GM12872 (cell line): ENCODE measurements around the gene MRPL46.

Experiments
- TF ChIP-seq, protein P1 (sequence below): IDR thresholded peaks from 3 replicates; pipeline ENCODE4 v1.5.1; 2011; ENCODE audit warnings: low read depth, mild to moderate bottlenecking, low read length, moderate library complexity; ENCODE audit not compliant: insufficient read depth

The MRPL46 gene

DNA sequence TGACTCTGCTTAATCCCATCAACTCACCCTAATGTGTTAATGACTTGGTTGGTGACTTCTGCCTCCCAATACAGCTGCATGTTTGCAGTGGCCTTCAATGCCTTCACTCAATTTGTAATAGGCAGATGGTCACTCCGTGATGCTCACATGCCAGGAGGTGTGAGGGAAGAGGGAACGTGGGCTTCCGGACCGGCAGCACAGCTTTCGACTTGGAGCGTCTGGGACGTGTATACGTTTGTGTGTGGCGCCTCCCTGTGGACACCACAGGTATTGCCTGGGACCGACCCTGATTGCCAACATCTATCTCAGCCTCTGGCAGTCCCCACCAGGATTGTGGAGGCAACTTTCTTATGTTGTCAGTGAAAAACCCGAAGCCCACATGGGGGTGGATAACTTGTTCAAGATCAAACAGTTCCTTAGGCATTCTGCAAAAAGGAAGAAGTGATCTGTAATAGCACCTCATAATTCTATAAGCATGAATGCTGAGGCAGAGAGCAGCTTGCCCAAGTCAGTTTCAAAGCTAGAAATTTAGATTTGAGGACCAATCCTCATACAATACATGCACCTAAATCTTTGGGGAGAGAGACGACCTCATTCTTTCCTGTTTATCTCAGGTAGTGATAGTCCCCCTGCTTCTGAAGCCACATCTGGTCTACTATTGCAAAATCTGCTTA is 16.9 kb downstream of the MRPL46 start:
- TF ChIP-seq, protein P1, sequence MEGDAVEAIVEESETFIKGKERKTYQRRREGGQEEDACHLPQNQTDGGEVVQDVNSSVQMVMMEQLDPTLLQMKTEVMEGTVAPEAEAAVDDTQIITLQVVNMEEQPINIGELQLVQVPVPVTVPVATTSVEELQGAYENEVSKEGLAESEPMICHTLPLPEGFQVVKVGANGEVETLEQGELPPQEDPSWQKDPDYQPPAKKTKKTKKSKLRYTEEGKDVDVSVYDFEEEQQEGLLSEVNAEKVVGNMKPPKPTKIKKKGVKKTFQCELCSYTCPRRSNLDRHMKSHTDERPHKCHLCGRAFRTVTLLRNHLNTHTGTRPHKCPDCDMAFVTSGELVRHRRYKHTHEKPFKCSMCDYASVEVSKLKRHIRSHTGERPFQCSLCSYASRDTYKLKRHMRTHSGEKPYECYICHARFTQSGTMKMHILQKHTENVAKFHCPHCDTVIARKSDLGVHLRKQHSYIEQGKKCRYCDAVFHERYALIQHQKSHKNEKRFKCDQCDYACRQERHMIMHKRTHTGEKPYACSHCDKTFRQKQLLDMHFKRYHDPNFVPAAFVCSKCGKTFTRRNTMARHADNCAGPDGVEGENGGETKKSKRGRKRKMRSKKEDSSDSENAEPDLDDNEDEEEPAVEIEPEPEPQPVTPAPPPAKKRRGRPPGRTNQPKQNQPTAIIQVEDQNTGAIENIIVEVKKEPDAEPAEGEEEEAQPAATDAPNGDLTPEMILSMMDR = peak; percentile 92

DNA sequence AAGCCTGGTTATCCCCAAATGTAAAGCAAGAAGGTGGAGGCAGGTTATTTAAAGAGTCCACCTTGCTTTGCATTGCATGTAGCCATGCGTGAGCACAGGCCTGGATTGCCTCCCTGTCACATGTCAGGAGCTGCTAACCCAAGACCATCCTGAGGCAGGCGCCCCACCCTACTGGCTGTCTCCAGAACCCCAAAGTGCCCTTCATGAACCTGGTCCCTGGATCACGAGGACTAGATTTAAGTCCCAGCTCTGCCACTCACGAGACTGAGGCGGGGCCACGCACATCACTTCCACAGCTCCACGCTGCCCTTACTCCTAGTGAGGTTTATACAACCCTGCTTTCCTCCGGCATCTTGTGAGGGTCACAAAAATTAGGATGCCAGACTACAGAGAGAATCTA is 17.6 kb downstream of the MRPL46 start:
- TF ChIP-seq, protein P1 = no peak

DNA sequence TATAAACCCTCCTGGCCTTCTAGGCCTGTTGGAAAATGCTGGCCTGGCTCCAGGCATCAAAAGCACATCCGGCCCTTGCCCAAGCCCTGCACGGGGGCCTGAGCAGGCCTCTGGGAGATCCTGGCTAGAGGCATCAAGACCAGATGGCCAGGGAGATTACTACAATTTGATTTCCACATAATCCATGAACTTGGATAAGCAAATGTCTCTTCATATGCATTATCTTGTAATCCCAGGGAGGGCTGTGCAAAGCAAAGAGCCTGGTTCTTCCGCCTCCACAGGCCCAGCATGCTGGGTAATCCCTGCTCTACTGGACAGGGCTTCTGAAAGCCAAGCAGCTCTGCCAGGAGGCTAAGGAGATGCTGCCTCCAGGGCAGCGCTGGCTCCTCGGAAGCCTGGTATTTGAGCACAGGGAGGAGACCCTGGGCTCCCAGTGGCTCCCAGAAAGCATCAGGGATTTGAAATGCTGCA is 18.2 kb downstream of the MRPL46 start:
- TF ChIP-seq, protein P1 = no peak

DNA sequence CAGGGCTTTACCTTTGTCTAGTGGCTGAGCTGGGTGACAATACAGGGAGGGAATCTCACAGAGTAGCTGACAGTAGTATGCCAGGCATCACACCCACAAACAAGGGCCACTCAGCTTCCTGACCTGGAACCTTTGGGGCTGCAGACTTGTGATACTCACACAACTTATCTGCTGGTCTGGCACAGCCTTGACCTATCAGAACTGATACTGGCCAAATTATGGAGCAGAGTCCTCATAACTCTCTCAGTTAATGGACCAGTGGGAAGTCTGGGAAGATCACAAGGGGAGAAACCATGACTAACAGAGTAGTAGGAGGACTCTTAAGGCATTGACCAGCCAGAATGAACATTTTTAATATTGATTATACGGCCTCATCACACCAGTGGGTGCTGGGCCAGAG is 19.4 kb downstream of the MRPL46 start:
- TF ChIP-seq, protein P1 = no peak

DNA sequence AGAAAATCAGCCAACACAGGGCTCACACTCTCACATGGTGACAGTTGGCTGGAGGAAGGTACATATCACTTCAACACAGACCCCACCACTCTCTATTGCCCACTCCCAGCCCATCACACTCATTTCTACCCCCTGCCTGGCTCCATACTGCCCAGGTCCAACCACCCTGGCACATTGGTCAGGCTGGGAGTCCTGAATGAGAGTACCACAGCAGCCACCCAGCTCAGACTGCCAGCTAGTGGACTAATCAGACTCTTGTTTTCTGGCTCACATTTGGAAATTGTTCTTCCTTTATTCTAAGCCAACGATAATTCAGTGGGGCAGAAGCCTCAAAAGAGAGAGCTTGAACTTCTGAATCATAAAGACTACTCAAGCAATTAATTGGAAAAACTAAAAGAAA is 20.0 kb downstream of the MRPL46 start:
- TF ChIP-seq, protein P1 = no peak

DNA sequence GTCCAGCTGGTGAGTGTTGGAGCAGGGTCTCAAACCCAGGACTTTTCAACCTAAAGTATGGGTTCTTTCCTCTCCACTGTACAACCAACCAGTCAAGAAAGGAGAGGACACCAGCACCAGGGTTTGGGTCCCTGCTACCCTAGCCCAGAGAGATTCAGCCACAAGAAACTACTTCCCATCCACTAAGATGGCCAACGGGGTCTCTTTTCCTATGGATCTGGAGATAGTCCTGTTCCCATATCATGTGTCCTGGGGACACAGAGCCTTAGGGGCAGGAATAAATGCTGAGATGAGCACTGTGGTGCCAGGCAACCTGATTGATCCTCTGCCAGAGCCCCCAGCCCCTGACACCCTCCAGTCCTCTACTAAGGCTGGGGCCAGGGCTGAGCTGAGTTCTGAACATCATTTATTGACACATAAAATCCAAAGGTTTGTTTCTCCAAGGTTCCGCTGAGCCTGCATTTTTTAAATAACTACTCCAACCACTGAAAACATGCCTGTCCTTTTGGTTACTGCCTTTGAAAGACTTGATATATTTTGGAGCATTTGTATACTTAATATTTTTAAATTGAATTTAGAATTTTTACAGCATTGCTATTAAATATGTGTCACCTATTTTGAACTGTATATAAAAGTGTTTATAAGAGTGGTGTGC is 26.0 kb downstream of the MRPL46 start:
- TF ChIP-seq, protein P1 = no peak

DNA sequence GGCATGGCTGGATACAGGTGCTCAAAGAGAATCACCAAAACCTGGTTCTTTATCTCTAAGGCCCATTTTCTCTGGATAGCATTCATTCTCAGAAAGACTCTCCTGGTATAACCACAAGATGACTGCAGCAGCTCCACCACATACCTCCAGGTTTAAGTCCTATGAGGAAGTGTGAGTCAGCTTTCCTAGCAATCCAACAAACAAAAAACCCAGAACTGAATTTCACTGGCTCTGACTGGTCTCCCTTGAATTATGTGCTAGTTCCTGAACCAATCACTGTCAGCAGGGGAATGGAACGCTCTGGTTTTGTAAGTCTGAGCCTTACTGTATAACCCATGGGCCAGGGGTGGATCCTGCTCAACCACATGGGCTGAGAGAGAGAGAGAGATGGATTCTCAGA is 27.2 kb downstream of the MRPL46 start:
- TF ChIP-seq, protein P1 = no peak
